Measurements from ENCODE around the gene RABGAP1L.

- TF ChIP-seq CTCF (IDR thresholded peaks at IDR 0.05; ENCODE audit: low read depth, low read length) (no peak), EZH2phosphoT487 (IDR thresholded peaks at IDR 0.05; ENCODE audit: low read depth) (no peak)
Measured at GRCh38 chr1:174657411-174657810, 498.1 kb downstream of the RABGAP1L start.
